ENCODE data around the gene ATG16L2. TPM values are rescaled to one million over a fixed set of nuclear protein-coding genes. Genes with fewer than 3 reads are reported as not detected.

ATG16L2 gene
- total RNA-seq, 4 donors from 2014 or later, result 22.1 to 45.1 (median 40.6) TPM

DNA sequence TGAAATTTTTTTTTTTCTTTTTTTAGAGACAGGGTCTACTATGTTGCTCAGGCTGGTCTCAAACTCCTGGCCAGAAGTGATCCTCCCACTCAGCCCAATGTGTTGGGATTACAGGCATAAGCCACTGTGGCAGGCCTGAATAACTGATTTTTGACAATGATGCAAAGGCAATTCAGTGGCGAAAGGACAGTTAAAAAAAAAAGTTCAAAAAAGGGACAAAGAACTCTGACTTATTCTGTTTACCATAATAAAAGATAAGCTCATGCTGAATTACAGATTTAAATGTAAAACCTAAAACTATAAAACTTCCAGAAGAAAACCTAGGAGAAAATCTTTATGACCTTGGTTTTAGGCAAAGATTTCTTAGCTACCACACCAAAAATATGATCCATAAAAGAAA is 48.9 kb downstream of the ATG16L2 start:
- no peaks in the 10 kb centered on the region for H3K4me1 ChIP-seq
- no peaks in the 10 kb centered on the region for H3K9me3 ChIP-seq
- no peak overlapping the region for H3K27ac ChIP-seq
- no peak overlapping the region for H3K4me3 ChIP-seq (replicated peaks in 1 of 3)
- WGBS, 2 donors, result 95 to 97% methylated on average over 1 of the region's 1 CpG
- no peak for DNase-seq
- no peaks in the 10 kb centered on the region for H3K36me3 ChIP-seq
- intact Hi-C loops (cut with DNase I), result no loop called here
- H3K27me3 ChIP-seq, result no peaks in the 10 kb centered on the region
- TF ChIP-seq POLR2A (IDR thresholded peaks at IDR 0.05) (no peak), CTCF (IDR thresholded peaks at IDR 0.05) (no peak)

GRCh38 chr11:72863916-72864315 is 49.7 kb downstream of the ATG16L2 start:
- H3K27me3 ChIP-seq, result no peaks in the 10 kb centered on the region
- intact Hi-C loops (cut with DNase I), result no loop called here
- 73 to 88% methylated on average over 1 of the region's 1 CpG for WGBS, 2 donors
- TF ChIP-seq CTCF (IDR thresholded peaks at IDR 0.05), result no peak
- TF ChIP-seq POLR2A (IDR thresholded peaks at IDR 0.05), result no peak
- no peaks in the 10 kb centered on the region for H3K36me3 ChIP-seq
- no peaks in the 10 kb centered on the region for H3K4me1 ChIP-seq
- H3K27ac ChIP-seq, result no peak overlapping the region
- H3K9me3 ChIP-seq, result no peaks in the 10 kb centered on the region
- DNase-seq, result no peak
- H3K4me3 ChIP-seq (replicated peaks in 1 of 3), result no peak overlapping the region

DNA sequence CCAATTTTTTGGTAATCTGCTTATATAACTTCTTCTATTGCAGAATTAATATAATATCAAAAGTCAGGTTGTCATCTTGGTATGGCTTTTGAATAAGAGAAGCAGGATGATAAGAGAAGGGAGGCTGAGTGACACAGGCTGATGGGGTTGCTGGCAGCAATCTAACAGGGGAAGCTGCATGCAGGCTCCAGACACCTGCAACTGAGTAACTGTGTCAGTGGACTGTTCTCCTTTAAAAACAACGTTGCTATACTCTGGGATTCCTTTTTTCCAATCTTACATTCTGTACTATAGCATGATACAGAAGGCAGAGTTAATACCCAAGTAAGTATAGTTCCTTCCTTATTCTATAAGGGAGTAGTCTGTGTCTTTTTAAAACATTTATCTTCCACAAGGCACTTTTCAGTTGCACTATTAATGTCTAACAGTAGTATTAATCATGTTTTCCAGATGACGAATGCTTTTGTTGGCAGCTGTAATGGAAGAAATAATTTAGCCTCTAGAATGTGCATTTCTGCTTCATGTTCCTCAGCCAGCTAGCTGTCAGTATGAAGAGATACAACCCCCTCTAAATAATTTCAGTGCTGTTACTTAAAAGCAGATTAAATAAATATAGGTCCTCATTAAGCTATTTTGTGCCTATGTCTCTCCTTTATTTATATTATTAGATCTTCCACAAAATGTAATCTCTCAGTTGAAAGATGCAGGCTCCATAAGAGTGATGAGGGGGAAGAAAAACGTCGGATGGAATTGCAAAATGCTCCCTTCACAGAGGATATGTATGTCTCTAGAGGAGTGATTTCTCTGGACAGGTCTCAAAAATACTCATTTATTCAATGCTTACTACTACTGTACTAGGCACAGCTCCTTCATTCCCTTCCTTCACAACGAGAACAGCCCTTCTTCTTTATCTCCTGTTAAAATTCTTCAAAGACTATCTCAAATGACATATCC is 50.8 kb downstream of the ATG16L2 start:
- no peaks in the 10 kb centered on the region for H3K36me3 ChIP-seq
- 60 to 66% methylated on average over 5 of the region's 5 CpGs for WGBS, 2 donors
- H3K9me3 ChIP-seq, result no peaks in the 10 kb centered on the region
- H3K4me1 ChIP-seq, result no peaks in the 10 kb centered on the region
- H3K27me3 ChIP-seq, result no peaks in the 10 kb centered on the region
- intact Hi-C loops (cut with DNase I), result no loop called here
- no peak overlapping the region for H3K27ac ChIP-seq
- no peak overlapping the region for H3K4me3 ChIP-seq (replicated peaks in 1 of 3)
- TF ChIP-seq CTCF (IDR thresholded peaks at IDR 0.05), result no peak
- DNase-seq, result no peak

DNA sequence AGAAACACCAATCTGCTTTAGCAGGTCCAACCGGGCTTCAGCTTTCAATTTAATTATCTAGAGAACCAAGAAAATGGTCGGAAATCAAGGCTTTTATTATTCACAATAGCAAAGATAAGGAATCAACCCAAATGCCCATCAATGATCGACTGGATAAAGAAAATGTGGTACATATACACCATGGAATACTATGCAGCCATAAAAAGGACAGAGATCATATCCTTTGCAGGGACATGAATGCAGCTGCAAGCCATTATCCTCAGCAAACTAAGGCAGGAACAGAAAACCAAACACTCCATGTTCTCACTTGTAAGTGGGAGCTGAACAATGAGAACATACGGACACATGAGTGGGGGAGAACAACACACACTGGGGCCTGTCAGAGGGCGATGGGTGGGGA is 53.8 kb downstream of the ATG16L2 start:
- no peak overlapping the region for H3K27ac ChIP-seq
- H3K36me3 ChIP-seq, result no peaks in the 10 kb centered on the region
- no peak overlapping the region for H3K4me3 ChIP-seq (replicated peaks in 1 of 3)
- H3K9me3 ChIP-seq, result no peaks in the 10 kb centered on the region
- WGBS, 2 donors, result 97 to 98% methylated on average over 5 of the region's 5 CpGs
- TF ChIP-seq CTCF (IDR thresholded peaks at IDR 0.05) (no peak), POLR2A (IDR thresholded peaks at IDR 0.05) (no peak)
- no peak for DNase-seq
- H3K27me3 ChIP-seq, result no peaks in the 10 kb centered on the region
- peaks cover 0 to 5% of the 10 kb centered on the region in 2 donors for H3K4me1 ChIP-seq
- intact Hi-C loops (cut with DNase I), result no loop called here

- DNase-seq, result no peak
- WGBS, 2 donors, result 86 to 90% methylated on average over 4 of the region's 4 CpGs
- intact Hi-C loops (cut with DNase I), result no loop called here
- H3K4me3 ChIP-seq (replicated peaks in 1 of 3), result no peak overlapping the region
- no peaks in the 10 kb centered on the region for H3K27me3 ChIP-seq
- TF ChIP-seq CTCF (IDR thresholded peaks at IDR 0.05) (no peak), POLR2A (IDR thresholded peaks at IDR 0.05) (no peak)
- H3K27ac ChIP-seq, result no peak overlapping the region
- no peaks in the 10 kb centered on the region for H3K9me3 ChIP-seq
- peaks cover 0 to 5% of the 10 kb centered on the region in 2 donors for H3K4me1 ChIP-seq
- H3K36me3 ChIP-seq, result no peaks in the 10 kb centered on the region
Measured at GRCh38 chr11:72869831-72870230, 55.6 kb downstream of the ATG16L2 start.

Data from thyroid gland (tissue), 4 donors.